SU-DHL-6 (cell line): Measurements from ENCODE around the gene ITGAV.

Source experiments
- CTCF ChIP-seq: fragments of 200-600 bp; sonication (generic); IDR thresholded peaks from one replicate; pipeline ENCODE4 v1.5.1; 2017; ENCODE audit warnings: antibody characterized with exemption, mild to moderate bottlenecking, low read length, moderate library complexity; ENCODE audit not compliant: insufficient read depth, poor library complexity, severe bottlenecking
- EZH2phosphoT487 ChIP-seq: fragments of 200-600 bp; sonication (generic), shearing (Covaris generic); conservative IDR thresholded peaks from 2 replicates; pipeline ENCODE4 v1.6.1; 2018; ENCODE audit warnings: mild to moderate bottlenecking, antibody characterized with exemption, low read length, moderate library complexity, mixed read lengths

- TF ChIP-seq CTCF = no peak
- no peak for TF ChIP-seq EZH2phosphoT487
Observed at GRCh38 chr2:186614373-186614772, 24.5 kb downstream of the ITGAV start.
